GM12891 (cell line): ENCODE measurements around the gene PRODH2.

Experiments
- POLR2A ChIP-seq: IDR thresholded peaks from 2 replicates; pipeline ENCODE4 v1.6.1; 2011; ENCODE audit warnings: low read depth, low read length, control low read depth
- POLR2AphosphoS5 ChIP-seq: IDR thresholded peaks from 2 replicates; pipeline ENCODE4 v1.6.1; 2011; ENCODE audit warnings: low read depth, low read length, control low read depth
- SPI1 ChIP-seq: IDR thresholded peaks from 2 replicates; pipeline ENCODE4 v1.6.1; 2011; ENCODE audit warnings: low read depth, low read length, control low read depth
- TAF1 ChIP-seq: IDR thresholded peaks from 2 replicates; pipeline ENCODE4 v1.6.1; 2011; ENCODE audit warnings: low read depth, low read length, control low read depth

DNA sequence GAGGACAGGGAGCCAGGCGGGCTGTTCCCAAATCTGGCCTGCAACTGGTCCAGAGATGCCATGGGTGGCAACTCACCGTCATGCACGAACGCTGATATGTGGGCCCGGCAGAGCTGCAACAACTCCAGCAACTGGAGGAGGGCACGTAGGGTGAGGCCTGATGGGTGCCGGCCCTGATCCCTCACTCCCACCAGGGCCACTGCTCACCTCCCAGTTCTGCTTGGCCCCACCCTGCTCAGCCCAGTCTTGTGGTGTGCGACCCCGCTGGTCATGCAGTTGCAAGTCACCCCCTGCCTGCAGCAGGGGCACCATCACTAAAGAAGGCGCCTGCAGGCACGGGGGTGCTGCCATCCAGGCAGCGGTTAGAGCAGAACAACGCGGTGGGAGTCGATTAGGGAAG is 20.3 kb downstream of the PRODH2 start:
- no peak for TF ChIP-seq POLR2AphosphoS5
- no peak for TF ChIP-seq POLR2A
- TF ChIP-seq TAF1: no peak
- TF ChIP-seq SPI1: no peak
